ENCODE data around the gene TNKS1BP1.
"Not testable (repeated sequence)": the region's sequence is repeated elsewhere in the genome, so short reads cannot be mapped to it uniquely, and the experiment has no call there.

Gene TNKS1BP1

GRCh38 chr11:57354699-57355098 is 29.9 kb upstream of the TNKS1BP1 start:
- no peak for DNase-seq

- DNase-seq = no peak
Measured at GRCh38 chr11:57353852-57354251, 29.1 kb upstream of the TNKS1BP1 start.

GRCh38 chr11:57353446-57353845 is 28.7 kb upstream of the TNKS1BP1 start:
- no peak for DNase-seq

GRCh38 chr11:57353036-57353435 is 28.3 kb upstream of the TNKS1BP1 start:
- DNase-seq = no peak

- DNase-seq = peak; percentile 76
Measured at GRCh38 chr11:57349491-57350274, 24.9 kb upstream of the TNKS1BP1 start.

- no peak for DNase-seq
Measured at GRCh38 chr11:57348636-57349313, 24.0 kb upstream of the TNKS1BP1 start.

GRCh38 chr11:57348052-57348451 is 23.3 kb upstream of the TNKS1BP1 start:
- no peak for DNase-seq

GRCh38 chr11:57347336-57347735 is 22.6 kb upstream of the TNKS1BP1 start:
- DNase-seq = no peak

- peak; percentile 72 for DNase-seq
Measured at GRCh38 chr11:57345555-57346211, 20.9 kb upstream of the TNKS1BP1 start.

- no peak for DNase-seq
Measured at GRCh38 chr11:57344826-57345225, 20.1 kb upstream of the TNKS1BP1 start.

- no peak for DNase-seq
Measured at GRCh38 chr11:57343825-57344224, 19.1 kb upstream of the TNKS1BP1 start.

GRCh38 chr11:57342702-57343101 is 17.9 kb upstream of the TNKS1BP1 start:
- no peak for DNase-seq

GRCh38 chr11:57341250-57341808 is 16.6 kb upstream of the TNKS1BP1 start:
- no peak for DNase-seq

GRCh38 chr11:57340039-57340615 is 15.4 kb upstream of the TNKS1BP1 start:
- DNase-seq = peak; percentile 49

- DNase-seq = no peak
Measured at GRCh38 chr11:57339328-57339727, 14.6 kb upstream of the TNKS1BP1 start.

- no peak for DNase-seq
Measured at GRCh38 chr11:57338142-57338541, 13.4 kb upstream of the TNKS1BP1 start, which contains the start of gene P2RX3. P2RX3 (plus strand) TSS chr11:57338352; CDS start chr11:57338551, 199 bp downstream.

GRCh38 chr11:57336856-57337255 is 12.1 kb upstream of the TNKS1BP1 start:
- not testable (repeated sequence) for DNase-seq

- DNase-seq = no peak
Measured at GRCh38 chr11:57336111-57336666, 11.4 kb upstream of the TNKS1BP1 start.

GRCh38 chr11:57335343-57336110 is 10.8 kb upstream of the TNKS1BP1 start, which contains the start of gene SSRP1:
SSRP1 (minus strand) TSS chr11:57335892; CDS start chr11:57335121, 771 bp downstream.
- DNase-seq = peak; percentile 92

- no peak for DNase-seq
Measured at GRCh38 chr11:57335023-57335342, 10.2 kb upstream of the TNKS1BP1 start.

GRCh38 chr11:57332694-57333440 is 8.1 kb upstream of the TNKS1BP1 start:
- no peak for DNase-seq
